ENCODE results near the gene ARID1A. TPM values are rescaled to one million over a fixed set of nuclear protein-coding genes. Genes with fewer than 3 reads are reported as not detected.

Gene ARID1A
- total and polyA plus RNA-seq, 9 of the 15 experiments (the other 6 are each of a cell fraction or from before 2014, with no cell fraction given) = 8.3 to 88.3 (median 22.5) TPM

GRCh38 chr1:26721669-26722355, 26.0 kb downstream of the ARID1A start (continued):
- no peak for TF ChIP-seq FOXP4 (CRISPR knock-in tag; IDR thresholded peaks at IDR 0.05; ENCODE audit: borderline replicate concordance)
- no peak for TF ChIP-seq CAMTA2 (CRISPR knock-in tag; conservative IDR thresholded peaks at IDR 0.05)
- TF ChIP-seq MLX (CRISPR knock-in tag; conservative IDR thresholded peaks at IDR 0.05) = no peak
- TF ChIP-seq CBX1 (IDR thresholded peaks at IDR 0.05; ENCODE audit: low read depth) = no peak
- TF ChIP-seq ARID3A (IDR thresholded peaks at IDR 0.05; ENCODE audit: borderline replicate concordance, low read depth, low read length) = peak; percentile 76
- TF ChIP-seq EWSR1 (IDR thresholded peaks at IDR 0.05; ENCODE audit: borderline replicate concordance, low read depth, partially characterized antibody) = no peak
- peak; percentile 81 for TF ChIP-seq MTA1 (IDR thresholded peaks at IDR 0.05; ENCODE audit: borderline replicate concordance)
- TF ChIP-seq ZNF274 (IDR thresholded peaks at IDR 0.05; ENCODE audit: borderline replicate concordance, low read depth, low read length) = no peak
- TF ChIP-seq HEY1 (CRISPR knock-in tag; IDR thresholded peaks at IDR 0.05; ENCODE audit: borderline replicate concordance) = no peak
- TF ChIP-seq ESRRA (IDR thresholded peaks at IDR 0.05; ENCODE audit: borderline replicate concordance, low read depth) = peak; percentile 91
- TF ChIP-seq JUND (IDR thresholded peaks at IDR 0.05; ENCODE audit: borderline replicate concordance, low read depth, low read length) = peak; percentile 48; the same call in 1 of the 2 replicates
- peak; percentile 55; the same call in 2 of the 3 replicates for TF ChIP-seq JUND (tag; IDR thresholded peaks at IDR 0.05; ENCODE audit: borderline replicate concordance, low read depth, low read length)
- TF ChIP-seq CBX2 (IDR thresholded peaks at IDR 0.05; ENCODE audit: insufficient read depth, low read length, poor library complexity, severe bottlenecking) = no peak
- no peak for TF ChIP-seq XRCC3 (IDR thresholded peaks at IDR 0.05)
- TF ChIP-seq UBTF (IDR thresholded peaks at IDR 0.05; ENCODE audit: borderline replicate concordance in 1 of 2, low read depth in 2 of 2, low read length in 2 of 2) = no peak
- TF ChIP-seq ZNF277 (CRISPR knock-in tag; IDR thresholded peaks at IDR 0.05; ENCODE audit: borderline replicate concordance) = no peak

All from K562 (cell line).